TTC549 (cell line): ENCODE results near the gene NBEAL2.

ENCODE experiments used
- FAIRE-seq: peaks from 2 replicates; lab custom pipeline; 2012; peaks lifted over from hg19 to GRCh38; lab: Jason Lieb, UNC

The NBEAL2 gene, protein sequence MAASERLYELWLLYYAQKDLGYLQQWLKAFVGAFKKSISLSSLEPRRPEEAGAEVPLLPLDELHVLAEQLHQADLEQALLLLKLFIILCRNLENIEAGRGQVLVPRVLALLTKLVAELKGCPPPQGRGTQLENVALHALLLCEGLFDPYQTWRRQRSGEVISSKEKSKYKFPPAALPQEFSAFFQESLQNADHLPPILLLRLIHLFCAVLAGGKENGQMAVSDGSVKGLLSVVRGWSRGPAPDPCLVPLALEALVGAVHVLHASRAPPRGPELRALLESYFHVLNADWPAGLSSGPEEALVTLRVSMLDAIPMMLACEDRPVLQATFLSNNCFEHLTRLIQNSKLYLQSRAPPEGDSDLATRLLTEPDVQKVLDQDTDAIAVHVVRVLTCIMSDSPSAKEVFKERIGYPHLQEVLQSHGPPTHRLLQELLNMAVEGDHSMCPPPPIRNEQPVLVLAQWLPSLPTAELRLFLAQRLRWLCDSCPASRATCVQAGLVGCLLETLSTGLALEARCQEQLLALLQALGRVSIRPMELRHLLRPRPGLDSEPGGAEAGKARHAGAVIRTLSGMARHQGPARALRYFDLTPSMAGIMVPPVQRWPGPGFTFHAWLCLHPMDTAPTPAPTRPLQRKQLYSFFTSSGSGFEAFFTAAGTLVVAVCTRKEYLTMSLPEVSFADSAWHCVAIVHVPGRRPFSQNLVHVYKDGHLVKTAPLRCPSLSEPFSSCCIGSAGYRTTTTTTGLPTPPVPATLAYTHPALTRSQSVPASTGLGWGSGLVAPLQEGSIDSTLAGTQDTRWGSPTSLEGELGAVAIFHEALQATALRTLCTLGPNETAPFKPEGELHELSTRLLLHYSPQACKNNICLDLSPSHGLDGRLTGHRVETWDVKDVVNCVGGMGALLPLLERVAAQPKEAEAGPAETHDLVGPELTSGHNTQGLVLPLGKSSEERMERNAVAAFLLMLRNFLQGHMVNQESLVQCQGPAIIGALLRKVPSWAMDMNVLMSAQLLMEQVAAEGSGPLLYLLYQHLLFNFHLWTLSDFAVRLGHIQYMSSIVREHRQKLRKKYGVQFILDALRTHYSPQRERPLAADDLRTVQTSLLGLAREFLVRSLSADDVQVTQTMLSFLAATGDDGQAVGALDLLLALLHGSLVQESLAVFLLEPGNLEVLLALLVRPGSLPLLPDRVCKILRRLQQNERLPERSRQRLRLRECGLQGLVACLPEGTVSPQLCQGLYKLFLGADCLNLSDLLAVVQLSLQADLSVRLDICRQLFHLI (N-terminal part only)

DNA sequence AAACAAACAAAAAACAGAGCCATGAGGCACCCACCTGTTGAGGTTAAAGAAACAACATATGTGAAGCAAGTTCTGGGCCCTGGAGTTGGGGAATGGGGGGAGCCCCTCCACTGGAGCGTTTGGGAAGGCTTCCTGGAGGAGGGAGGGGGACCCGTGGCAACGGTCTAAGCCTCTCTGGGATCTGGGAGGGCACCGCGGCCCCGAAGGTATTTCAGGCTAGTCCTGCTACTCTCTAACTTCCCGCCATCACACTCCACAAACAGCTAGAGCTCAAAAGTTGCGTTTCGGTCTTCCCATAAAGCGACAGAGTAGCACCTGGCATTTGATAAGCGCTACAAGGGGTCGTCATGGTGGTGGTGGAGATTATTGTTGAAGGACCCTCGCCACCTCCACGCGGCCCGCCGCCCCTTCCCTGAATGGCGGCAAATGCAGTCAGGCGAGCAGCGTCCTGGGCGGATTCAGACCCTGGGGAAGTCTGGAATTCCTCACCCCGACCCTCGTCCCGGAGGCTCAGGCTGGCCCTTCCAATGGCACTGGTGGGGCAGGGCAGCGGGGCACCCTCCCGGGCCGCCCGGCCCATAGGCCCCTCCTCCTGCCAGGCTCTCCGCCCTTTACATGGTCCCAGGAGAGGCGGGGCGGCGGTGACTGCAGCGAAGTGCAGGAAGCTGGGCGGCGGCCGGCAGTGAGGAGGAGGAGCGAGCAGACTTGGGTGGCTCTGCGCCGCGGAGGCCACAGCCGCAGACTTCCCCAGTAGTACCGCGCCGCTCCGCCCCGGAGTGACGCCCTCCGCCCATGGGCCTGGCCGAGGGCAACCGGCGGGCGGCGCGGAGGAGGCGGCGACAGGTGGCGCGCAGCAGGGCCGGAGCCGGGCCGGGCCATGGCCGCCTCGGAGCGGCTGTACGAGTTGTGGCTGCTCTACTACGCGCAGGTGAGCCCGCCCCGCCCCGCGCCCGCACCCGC is at the start of gene NBEAL2:
TSS of gene NBEAL2 (plus strand) at position 682 of the 960 bp plus-strand sequence. CDS start at position 878, 196 bp downstream.
- no peak for FAIRE-seq

DNA sequence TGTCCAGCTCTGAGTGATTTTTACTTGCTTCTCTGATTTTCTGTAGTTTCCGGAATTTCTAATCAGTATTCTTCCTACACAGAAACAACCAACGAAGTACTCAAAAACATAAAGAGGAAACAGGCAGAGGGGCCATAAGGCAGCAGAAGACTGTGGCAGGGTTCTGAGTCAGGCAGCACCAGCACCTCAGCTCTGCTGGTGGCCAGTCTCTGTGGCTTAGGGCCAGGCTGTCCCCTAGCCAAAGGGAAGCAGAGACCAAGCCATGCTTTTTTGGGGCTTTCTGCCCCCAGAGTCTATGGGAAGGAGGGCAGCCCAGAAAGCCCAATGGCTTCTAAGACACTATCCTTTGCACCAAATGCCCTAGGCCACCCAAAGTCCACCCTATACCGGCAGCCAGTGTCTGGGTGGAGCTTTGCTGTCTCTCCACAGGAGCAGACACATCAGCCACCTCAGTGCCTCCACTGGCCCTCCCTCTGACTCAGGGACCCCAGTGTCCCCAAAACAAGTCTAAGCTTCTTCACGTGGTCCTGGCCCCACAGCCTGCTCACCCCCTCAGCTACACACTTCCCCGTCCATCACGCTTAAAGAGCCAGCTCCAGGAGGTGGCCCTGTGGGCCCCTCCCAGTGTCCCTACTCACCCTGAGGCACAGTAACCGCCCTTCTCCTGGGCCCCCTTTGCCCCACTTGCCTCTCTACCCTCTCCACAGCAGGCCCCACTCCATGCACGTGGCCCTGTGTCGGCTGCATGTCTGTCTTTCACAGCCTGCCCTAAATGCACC is 49.1 kb upstream of the NBEAL2 start:
- no peak for FAIRE-seq

DNA sequence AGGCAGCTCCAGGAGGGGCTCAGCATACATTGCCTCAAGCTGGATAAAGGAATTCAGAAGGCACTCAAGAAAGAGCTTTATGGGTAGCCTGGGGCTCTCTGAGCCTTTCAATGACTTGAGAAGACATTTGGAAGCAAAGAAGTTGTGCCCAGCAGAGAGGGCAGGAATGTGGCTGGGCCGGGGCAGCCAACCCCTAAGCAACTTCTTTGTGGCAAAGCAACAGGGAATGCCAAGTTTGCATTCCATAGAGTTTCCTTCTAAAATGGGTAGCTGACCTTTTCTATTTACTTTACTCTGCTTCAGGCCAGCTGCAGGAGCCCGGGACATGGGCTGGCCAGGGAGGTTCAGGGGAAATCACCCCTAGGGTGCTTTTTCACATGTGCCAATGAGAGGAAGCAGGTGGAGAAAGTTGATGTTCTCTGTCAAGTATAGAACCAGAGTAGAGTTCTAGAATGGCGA is 48.5 kb upstream of the NBEAL2 start:
- FAIRE-seq, result no peak

DNA sequence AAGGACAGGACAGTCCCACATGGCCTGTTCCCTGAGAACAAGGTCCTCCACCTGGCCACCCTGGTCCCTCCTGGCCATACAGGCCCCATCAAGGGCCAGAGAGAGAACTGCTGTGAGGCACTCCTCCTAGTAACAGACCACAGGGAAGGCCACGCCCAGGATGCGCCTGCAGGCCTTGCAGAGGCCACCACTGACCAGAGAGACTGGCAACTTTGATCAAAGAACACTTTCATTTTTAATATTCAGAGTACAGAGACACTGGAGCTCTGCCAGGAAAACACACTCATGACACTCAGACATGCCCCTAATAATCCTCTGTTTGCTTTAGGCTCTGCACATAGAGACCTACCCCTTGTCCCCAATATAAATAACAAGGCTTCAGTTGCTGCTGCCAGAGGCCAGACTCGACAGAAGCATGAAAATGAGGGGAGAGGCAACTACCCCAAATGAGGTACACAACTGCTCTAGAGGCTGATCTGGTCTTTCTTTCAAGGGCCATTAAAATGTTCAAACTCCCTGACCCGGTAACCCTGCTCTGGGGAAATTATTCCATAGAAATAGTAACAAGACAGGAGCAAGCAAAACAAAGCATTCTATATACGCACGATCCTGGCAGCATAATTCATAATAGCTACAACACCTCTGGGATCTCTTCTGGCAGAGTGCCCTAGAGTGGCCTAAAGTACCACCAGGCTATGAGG is 47.7 kb upstream of the NBEAL2 start:
- no peak for FAIRE-seq

DNA sequence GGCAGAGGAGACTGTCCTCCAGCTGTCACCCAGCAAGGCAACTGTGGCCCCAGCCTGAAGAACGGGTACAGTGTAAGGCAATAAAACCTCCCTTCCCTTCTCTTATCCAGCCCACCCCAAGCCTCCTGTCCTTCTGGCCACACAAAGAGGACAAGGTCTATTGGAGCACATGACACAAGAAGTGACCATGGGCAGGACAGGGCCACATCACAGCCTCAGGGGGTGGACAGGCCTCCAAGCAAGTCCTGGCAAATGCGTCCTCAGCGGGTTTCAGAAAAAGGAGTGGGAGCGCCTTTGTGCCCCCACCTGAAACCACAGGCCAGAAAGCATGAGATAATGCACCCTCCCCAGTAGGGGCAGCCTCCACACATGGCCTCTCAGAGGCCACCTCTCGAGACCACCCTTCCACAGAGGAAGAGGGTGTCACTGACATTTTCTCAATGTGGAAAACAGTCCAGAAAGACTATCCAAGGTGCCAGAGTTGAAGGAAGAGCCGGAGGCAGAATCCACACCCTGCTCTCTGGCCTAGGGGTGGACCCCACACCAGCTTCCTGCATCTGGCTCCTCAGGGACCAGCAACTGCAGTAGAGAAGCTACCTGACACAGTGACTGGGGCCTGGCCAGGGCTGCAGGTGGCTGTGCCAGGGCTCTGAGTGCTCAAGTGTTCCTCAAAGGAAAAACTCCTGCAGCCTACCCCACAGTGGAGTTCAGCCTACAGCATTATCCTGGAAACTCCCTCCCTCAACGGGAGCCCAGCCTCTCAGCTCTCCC is 46.8 kb upstream of the NBEAL2 start:
- FAIRE-seq, result no peak

DNA sequence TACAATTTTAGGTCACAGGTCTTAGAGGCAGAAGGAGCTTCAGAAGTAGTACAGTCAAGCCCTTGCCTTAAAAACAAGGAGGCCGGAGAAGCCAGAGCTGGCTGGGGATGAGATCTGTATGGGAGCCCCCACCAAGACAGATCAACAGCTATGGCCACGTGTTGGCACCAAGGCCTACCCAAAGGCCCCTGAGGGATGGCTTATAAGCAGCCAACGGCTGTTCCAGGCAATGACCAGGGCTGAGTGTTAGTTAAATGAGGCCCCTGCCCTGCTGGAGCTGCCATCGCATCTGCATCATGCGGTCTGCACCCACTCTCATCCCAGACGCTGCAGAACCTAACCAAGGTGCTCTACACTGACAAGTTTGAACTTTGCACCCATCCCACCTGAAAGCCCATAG is 46.2 kb upstream of the NBEAL2 start:
- FAIRE-seq, result no peak

DNA sequence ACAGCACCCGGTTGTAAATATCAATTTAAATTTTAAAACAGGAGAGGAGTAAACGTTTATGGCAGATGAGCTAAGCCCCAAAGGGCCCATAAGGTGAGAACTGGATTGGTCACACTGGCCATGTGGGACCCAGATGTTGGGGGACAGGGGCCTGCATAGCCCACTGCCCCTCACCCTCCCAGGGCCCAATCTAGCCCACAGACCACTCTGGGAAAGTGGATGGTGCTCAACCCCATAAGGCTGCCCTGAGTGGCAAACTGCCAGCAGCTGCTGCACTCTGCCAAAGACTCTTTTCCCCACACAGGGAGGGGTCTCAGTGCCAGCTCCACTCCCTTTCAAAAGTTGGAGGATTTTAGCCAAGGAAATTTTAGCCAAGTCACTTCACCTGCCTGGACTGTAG is 45.4 kb upstream of the NBEAL2 start:
- FAIRE-seq, result no peak

DNA sequence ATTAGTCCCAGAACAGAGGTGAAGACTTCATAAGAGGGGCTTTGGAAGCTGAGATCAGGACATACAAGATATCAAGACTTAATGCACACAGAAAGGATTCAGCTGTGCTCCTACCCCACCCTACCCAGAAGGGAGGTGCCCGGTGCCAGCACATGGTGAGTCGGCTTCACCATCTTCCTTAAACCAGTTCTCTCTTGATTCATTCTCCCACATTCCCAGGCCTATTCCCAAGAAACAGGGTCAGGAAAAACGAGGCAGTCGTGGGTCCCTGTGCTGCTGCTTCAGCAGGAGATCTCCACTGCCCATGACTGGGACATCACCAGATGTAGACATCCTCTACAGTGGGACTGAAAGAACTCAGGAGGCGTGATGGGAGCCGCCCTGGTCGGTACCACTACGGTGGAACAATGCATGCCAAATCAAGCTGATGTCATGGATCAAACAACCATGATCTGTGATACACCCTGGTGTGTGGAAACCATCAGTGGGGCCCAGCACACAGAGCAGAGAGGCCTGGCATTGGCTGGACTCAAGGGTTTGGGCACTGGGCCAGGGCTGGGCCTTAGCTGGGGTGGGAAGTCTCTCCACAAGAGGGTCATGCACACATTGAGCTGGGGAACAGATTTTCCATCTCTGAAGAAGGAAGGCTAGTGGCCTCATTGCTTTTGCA is 44.8 kb upstream of the NBEAL2 start:
- no peak for FAIRE-seq

DNA sequence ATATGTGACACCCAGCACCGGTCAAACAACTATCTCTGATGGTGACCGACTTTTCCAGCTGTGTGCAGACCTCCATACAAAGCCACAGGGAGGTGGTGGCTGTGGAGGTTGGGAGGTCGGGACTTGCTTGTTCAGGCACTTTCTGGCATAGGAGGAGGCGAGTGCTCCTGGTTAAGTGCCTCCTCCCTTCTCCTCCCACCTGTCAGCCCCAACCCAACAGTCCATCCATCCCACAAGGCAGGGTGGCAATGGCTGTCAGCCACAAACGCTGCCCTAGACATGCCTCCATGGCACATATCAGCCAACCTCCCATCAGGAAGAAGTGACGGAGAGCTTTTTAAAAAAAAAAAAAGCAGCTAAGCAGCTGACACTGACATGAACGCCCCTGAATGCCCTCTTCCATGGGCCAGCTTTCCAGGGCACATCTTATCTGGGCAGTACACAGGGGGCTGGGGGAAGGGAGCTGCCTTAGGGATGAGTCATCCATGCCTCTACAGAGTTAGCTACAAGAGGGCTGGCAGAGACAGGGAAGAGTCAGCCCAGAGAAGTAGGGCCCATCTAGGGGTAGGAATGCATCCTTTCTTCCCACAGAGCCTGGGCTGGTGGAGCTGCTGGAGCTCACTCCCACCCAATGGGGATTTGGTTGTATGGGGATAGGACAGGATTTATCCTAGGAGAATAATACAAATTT is 44.2 kb upstream of the NBEAL2 start:
- FAIRE-seq, result no peak

DNA sequence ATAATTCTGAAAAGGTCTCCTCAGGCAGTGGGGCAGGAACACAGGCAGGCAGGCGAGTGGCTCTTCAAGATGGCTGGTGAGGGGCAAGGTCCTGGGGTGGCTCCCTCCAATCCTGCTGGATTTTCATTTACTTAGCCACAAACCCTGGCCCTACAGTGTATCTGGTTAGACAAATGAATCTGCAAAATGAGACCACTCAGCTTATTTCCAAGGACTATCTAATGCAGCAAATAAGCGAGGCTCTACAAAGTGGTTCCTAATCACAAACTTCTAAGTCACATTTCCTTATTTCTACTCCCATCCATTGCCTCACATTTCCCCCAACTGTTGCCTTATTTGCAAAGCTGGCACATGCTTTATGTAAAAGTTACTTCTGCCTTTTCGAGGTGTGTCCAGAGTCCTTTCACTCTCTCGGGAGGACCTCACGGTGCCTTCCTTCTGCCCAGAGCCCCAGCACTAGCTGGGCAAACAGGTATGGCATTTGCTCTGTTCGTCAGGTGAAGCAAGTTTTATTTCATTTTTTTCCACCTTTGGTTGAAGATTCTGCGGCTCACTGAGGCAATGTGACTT is 43.4 kb upstream of the NBEAL2 start:
- FAIRE-seq, result no peak

DNA sequence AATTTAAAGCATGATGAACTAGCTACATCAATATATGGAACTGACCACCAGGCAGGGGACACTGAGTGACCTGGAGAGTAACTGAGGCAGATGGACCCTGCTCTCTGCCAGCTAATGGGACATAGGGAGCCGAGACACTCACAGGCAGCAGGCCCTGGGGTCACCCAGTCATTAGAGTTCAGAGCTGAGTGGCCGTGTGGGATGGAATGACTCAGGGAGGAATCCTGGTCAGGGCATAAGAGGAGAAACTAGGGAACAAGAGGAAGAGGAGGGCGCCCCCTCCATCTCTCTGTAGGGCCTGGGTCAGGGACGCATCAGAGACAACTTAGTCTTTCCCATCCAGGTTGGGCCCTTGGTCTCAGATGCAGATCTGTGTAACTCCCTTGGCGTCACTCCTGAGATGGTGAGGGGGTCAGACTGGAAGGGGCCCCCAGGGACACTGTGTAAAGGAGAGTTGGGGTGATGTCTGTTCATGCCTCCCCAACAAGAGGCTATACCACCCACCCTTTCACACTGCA is 42.7 kb upstream of the NBEAL2 start:
- FAIRE-seq, result no peak

DNA sequence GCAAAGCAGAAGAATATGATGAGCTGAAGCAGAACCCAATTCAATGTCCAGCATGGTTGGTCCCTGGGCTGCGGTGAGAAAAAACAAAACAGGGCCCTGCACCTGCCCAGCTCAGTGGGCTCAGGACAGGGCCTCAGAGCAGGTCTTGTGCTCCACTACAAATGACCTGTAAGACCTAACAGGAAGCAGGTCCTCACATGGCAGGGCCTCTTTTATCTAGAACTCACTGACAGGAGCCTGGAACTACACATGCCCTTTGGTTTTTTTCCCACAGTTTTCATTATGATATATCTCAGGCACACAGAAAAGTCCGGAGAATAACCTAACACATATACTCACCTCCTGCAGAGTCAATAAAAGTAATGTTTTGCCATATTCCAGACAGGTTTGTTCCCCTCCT is 41.3 kb upstream of the NBEAL2 start:
- FAIRE-seq, result no peak

DNA sequence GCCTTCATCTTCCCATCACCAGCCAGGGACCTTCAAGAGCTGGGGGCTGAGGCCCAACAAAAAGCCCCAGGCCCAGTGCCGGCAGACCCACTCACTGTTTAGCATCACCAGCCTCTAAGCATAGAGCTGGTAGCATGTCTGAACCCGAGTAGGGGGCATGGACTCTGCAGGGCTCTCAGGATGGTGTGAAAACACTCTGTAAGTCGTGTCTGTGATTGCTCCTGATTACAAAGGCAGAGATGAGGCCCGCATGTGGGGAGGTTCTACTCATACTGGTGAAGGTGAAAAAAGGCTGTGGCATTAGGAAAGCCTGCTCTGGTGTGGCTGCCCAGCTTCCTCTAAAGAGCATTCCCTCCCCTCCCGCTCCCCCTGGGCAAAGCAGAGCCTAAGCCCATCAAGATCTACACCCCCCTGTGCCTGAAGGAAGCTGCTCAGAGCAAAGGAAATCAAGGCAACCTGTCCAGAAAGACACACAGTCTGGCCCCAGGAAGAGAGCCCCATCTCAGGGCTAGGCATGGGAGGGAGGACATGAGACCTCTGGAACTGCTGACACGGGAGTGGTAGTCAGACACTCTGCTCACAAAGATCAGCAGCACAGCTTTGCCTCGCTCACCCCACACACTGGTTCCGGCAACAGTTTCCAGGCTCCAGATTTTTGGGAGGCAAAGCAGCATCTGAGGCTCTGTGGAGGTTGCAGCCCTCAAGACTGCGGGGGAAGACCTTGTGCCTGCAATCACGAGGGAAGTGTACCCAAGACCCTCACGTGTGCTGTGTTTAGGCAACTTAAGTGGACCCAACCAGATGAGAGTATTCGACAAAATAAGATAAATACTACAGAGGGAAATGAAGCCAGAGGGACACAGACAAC is 39.7 kb upstream of the NBEAL2 start:
- no peak for FAIRE-seq

DNA sequence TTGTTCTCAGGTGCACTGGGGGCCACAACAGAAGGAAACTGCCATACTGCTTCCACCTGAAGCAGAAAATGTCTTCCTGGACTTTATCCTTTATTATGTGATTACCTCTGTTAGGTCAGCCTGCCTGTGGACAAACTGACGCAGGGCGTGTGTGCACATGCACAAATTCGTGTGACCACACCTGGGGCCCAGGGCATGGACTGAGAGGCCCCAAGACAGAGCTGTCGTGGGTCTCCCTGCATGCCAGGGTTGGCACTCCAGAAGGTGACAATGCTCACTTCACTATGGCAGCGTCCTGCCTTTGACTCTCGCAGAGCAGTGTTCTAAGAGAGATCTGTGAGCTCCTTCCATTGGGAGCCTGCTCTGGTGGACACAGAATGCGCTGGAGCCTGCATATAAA is 37.4 kb upstream of the NBEAL2 start:
- no peak for FAIRE-seq

DNA sequence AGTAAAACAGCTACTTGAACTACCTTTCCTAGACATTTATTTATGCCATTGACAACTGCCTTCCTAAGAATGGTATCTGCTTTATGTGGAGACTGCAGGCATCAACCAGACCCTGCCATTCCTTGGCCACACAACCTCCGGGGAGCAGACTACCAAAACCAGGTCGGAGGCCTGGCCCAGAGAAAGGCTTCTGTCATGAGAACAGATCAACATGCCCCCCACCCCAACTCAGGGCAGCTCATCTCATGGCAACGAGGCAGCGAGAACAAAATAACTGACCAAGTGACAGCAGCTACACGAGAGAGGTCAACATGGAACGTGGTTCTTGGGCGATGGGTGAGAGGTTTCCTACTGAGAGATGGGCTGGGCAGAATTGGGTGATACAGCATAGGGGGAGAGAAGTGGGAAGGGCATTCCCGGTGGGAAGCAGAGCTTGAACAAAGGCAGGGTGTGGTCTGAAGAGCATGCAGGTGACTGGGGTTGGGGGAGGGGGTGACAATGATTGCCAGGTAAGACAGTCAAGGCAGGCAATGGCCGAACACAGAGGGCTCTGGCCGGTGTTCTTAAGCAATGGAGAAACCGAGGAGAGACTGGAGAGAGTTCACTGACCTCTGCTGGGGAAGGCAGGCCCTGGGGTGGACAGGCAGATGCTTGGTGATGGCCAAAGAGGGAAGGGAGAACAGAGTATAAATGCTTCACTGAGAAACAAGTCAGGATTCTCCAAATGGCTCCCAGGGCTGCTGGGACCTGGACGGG is 36.8 kb upstream of the NBEAL2 start:
- no peak for FAIRE-seq
